K562 (cell line): Measurements from ENCODE around the gene RUVBL1.

Experiments used
- EZH2 ChIP-seq: IDR thresholded peaks from 2 replicates; pipeline ENCODE4 v1.6.1; 2012; ENCODE audit warnings: low read depth, mild to moderate bottlenecking, inconsistent platforms, low read length, borderline replicate concordance
- ZNF232 ChIP-seq: sonication (generic); formaldehyde crosslinking; IDR thresholded peaks from 2 replicates; pipeline ENCODE4 v1.8.0; 2022; ENCODE audit warnings: mild to moderate bottlenecking, missing genetic modification reagents

DNA sequence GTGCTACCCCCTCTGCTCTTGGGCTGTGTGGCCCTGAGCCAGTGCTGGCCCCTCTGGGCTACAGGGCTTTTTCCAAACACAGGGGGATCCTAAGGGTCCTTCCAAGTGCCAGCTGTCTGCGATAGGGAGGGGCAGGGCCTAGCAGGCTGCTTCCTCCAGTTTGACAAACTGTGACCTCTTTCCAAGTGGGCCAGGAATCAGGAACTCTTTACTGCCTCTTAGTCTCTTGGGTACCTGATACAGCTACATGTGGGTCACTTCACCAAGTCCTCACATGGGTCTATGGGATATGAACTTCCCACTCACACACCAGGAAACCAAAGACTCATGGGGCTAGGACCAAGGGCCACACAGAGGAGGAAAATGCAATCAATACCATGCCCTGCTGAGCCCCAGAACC, 45.9 kb downstream of the RUVBL1 start:
- TF ChIP-seq ZNF232 (CRISPR knock-in tag) (no peak), EZH2 (no peak)
